HG03108 (cell line): ENCODE data around the gene KCTD3.
A peak's percentile ranks its signal among the peaks of the same experiment; 100 is the strongest.

Source experiments
- ATAC-seq: cut with Tn5 transposase; IDR thresholded peaks from one replicate; pipeline ENCODE4 v1.9.1; 2021; ENCODE audit warnings: moderate library complexity; ENCODE audit not compliant: unreplicated experiment

The KCTD3 gene

DNA sequence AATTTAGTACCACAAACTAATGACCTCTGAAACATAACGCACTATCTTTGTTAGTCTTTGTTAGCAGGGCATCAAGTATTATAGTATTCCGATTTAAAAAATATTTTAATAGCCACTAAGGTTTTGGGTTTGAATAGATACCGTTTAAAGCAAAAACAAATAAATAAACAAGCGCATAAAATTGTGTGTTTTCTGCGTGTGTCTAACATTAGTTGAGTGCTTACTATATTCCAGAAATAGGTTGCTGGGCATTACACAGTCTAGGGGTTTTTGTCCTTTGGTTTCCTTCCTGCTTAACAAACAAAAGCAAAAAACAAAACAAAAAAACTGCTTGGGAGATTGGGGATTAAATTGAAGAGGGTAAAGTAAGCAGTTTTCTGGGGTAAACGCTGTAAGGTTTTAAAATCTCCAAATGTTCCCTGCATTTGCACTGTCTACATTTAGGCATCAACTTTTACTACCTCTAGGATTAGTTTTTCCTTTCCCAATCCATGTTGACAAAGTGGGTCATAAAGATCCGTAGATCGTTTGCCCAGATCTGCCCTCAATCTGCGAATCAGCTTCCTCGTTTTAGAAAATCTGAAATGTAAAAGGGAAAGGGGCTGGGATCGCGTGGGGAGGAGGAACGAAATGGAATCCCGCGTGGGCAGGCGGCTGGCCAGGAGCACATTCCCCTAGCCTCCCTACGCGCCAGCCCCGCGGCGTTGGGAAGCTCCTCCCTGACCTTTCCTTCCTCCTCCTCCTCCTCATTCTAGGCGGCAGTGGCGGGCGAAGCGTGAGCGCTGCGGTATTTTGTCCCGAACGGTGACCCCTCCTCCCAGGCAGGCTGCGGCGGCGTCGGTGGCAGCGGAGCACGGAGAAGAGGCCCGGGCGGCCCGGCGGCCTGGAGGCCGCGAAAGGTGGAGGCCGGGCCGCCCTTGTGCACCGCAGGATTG, at the start of gene KCTD3:
KCTD3 (plus strand) TSS at position 749 of the 935 bp plus-strand sequence. CDS start 382 bp downstream, outside the sequence.
- peak; percentile 71 for ATAC-seq

DNA sequence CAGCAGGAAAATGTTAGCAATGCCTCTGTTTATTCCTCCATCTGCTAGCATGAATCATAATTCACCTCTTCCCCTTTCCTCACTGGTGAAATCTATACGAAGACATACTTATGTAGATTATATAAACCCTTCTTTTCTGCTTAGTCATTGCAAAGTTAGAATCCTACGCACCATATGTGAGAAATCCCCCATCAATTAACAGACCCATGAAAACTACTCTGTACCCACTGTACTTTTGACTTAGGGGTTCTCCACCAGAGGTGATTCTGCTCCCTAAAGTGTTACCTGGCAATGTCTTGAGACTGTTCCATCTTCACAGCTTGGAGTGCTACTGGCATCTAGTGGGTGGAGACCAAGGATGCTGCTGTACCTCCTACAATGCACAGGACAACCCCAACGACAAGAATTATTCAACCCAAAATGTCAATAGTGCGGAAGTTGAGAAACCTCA, 49.6 kb upstream of the KCTD3 start:
- ATAC-seq: no peak

DNA sequence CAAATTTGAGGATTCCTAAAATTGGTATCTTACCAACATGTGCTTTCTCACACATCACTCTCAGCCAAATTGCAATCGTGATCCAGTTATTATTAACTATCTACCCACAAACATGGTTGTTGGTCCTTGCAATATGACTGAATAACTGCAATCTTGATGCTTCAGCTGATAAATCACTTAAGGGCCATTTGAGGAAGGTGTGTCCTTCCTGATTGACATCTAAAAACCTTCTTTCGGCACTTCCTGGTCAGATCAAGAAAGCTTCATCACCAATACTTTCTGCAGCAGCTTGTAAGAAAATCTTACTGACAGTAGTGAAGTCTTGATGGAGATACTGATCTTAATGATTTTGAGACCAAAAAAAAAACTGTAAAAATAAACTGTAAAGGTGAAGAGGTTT, 48.5 kb upstream of the KCTD3 start:
- no peak for ATAC-seq

DNA sequence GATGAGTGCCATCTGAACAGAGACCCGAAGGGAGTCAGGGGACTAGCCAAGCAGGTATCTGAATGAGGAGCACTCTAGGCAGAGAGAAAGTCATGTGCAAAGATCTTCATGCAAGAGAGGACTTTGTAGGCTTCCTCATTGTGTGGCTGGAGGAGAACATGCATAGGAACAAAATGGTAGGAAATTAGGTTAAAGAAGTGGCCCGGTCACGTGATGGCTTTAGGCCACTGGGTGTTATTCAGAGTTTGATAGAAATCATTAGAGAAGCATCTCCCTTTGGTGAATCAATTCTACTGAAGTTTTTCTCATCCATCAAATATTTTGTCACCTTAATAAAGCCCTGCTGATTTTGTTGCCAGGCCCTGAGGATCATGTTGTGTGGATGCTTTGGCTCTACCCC, 45.8 kb upstream of the KCTD3 start:
- ATAC-seq: no peak

DNA sequence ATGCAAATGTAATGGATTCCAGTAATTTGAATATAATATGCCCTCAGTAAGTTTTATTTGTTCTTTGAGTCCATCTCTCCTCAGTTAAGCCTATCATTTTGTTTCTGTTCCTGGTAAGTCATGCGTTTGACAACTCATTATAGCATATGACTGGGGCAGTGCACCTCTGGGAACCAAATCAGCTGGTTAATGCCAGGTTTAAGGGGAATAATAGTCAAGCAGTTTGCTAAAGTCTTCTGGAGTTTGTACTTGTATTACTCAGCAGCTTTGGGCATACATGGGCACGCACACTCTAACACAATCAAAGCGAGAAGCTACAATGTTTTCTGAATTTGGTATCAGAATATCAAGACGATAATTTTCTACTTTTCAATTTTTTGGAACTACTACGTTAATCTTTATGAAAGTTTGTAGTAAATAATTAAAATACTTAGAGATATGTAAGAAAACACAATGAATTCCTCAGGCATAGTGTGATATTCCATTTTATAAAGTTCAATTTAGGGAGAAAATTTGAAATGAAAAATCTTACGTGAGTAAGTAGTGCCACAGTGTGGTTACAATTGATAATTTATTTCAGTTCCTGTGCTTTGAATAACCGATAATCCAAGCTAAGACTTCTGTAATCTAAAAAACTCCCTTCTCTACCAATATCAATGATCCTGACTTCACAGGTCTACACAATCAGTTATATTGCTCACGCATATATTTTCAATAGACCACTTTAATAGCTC, 43.8 kb upstream of the KCTD3 start:
- no peak for ATAC-seq

DNA sequence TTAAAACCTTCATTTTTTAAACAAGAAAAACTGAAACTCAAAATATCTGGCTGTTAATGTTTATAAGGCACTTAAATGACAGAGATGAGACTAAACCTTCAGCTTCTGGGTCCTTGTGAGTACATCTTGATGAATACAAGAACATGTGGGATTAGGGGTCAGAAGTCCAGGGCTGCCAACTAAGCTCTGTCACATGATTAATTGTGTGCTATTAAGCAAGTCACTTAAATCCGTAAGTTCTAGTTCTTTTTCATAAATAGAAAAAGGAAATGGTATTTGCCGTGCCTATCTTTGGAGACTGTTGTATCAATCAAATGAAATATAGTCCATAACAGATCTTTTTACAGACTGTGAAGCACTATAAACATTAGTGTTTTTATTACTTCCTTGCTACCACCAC, 43.2 kb upstream of the KCTD3 start:
- no peak for ATAC-seq

DNA sequence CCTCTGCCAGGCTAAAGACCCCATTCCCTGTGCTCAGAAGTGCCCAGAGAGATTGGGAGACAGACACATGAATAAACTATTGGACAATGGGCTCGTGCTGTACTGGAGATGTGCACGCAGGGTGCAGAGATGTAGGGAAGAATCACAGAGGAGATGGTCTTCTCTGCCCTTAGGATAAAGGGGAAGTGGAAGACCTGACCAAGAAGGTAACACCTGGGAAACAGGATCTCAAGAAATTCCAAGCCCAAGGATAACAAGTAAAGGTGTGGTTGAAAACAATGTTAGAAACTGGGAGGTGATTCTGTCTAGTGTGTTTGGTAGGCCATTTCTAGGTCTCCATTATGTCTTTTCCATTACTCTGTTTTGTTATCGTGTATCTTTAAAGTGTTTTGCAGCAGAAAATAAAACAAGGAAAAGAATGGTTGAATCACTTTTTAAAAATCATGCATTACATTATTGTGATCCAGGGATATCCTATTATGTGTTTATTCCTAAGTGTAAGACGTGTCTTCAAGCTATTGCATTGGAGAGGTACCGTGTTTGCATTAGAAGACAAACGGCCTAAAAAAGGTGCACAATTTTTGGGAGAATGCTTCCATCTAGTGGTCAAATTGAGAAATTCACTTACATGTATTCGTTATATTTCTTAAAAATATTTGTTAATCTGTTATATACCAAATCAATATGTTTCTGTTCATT, 40.8 kb upstream of the KCTD3 start:
- no peak for ATAC-seq

DNA sequence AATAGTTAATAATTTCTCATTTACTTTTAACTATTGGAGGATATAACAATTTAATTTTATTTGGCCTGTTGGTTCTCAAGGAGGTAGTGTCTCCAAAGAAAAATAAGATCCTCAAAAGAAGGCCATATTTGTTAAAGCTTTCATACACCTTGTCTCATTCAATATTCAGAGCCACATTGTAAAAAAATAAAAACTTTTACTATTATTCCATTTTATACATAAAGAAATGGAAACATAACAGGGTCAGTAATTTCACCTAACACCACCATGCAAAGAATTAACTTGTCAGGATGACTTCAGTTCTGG, 40.3 kb upstream of the KCTD3 start:
- ATAC-seq: no peak

DNA sequence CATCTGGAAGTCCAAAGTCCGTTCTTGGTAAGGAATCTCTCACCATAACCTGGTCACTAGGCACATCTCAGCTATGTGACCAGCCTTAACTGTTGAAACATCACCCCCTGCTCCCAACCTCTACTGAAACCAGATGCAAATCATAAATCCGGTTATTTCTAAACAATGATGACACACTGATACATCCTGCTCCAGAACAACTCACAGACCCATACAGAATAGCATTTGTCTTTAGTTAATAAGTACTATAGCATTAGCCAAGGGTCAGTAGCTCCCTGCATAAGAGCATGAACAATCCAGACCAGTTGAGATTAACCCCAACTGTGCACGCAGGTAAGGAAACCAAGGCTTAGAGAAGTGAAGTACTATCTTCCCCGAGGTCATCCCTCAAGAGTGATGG, 38.0 kb upstream of the KCTD3 start:
- no peak for ATAC-seq

DNA sequence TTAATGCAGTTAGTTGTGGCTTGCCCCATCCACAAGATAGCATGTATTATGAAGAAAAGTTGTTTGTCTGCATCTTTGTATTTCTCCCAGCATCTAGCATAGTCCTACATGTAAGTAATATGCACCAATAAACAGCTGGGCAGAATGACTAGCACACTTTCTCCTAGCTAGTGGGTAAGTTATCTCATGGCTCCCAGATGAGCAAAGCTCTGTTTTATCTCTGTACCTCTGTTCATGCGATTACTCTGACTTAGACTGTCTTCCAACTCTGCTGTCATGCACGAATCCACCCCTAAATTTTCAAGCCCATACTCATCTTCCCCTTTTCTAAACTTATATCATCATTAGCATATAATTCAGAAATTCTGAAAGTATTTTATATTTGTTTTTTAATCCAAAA, 37.5 kb upstream of the KCTD3 start:
- ATAC-seq: no peak

DNA sequence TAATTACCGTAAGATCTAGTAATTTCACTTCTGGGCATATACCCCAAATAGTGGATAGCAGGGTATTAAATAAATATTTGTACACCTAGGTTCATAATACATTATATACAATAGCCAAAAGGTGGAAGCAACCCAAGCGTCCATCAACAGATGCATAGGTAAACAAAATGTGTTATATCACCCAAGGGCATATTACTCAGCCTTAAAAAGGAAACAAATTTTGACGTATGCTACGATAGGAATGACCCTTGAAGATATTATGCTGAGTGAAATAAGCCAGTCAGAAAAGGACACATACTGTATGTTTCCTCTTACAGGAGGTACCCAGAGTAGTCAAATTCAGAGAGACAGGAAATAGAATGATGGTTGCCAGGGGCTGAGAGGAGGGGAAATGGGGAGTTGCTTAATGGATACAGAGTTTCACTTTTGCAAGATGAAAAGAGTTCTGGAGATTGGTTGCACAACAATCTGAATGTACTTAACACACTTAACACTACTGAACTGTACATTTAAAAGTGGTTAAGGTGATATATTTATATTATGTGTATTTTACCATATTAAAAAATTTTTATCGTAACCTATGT, 36.6 kb upstream of the KCTD3 start:
- ATAC-seq: no peak

DNA sequence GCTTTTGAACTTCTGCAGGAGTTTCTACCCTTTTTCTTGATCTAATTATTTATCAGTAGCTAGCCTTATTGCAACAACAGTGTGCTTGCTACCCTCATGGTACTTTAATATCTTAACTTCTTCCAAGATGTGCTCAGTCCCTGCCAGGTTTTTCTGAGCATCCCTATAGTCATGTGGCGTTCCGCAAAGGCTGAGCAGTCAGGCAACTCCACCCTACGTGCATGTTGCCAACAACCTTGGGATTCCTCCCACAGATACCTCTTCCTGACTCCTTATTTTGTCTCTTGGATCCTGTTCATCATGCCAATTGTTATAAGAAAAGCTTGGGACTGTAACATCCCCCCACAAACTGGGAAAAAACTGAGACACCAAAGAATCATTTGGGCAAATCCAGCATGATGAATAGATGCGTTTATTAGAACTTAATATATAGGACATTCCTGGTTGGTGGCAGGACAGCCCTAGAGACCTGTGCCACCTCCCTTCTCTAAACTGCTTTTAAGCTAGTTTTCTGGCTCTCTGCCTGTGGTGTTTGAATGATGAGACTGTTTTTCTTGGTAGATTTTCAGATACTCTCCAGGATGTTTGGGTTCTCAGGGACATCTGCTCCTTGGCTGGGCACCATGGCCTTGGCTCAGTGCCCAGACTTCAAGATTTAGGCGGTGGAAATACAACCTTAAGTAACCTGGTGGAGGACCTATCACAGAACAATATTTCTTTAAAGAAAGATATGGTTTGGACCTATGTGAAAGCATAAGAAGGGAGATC, 27.1 kb upstream of the KCTD3 start:
- no peak for ATAC-seq

DNA sequence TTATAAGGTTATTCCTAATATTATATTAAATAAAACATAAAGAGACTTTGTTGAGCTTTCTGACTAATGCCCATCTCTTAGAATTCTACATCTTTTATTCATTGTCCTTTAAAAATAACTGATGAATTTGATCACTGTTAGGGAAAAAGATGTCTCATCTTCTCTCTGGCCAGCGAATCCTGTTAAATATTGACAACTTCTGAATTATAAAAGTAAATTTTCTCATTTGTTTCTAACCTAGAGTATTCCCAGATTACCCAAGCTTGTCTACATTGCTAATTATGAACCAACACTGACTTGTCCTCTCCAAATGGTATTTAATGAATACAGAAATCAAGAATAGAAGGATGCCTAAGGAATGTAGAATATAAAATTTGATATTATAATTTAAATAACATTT, 24.8 kb upstream of the KCTD3 start:
- no peak for ATAC-seq

DNA sequence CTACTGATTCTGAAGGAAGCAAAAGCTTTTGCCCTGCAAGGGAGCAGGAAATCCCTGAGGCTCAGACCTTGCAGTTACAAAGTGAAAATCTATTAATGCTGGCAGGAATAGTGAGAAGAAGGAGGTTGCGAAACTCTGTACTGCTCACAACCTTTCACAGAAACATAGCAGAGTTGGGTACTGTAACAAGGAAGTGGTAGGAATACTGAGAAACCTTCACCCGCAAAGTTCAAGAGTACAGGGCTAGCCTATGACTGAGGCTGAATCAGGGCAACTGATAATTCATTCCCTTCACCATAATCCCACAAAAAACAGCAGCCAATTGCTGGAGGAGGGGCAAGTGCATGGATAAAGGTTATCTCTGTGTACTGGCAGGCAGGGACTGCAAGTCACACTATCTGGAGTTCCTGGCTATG, 23.9 kb upstream of the KCTD3 start:
- ATAC-seq: peak; percentile 84

DNA sequence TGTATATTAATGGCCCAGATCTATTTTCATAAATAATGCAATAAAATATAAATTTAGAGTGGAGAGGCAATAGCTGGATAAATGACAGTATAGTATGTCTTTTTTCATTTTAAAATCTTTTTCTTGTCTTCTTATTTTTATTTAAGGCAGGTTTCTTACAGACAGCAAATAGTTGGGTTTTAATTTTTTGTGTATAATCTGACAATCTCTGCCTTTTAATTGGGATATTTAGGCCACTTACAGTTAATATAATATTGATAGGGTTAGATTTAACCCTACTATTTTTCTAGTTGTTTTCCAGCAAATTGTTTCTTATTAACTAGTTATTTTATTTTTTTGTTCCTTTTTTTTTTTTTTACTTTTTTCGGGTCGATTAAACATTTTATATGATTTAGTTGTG, 23.3 kb upstream of the KCTD3 start:
- ATAC-seq: no peak

DNA sequence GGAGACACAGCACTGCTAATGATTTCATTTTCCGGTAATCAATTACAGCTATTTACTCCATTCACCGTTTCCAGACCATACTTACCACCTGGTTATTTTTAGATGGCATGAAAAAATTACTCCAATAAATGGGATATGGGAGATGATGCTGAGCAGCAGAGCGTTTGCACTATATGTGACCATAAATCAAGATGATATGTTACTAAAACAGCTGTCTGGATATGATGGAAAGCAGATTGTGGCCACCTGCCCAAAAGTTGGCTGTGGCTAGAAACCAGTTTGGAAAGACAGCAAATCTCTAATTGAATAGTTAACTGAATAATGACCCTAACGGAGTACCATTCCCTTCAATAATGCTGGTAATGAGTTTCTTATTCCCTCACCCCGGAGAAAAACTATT, 22.5 kb upstream of the KCTD3 start:
- ATAC-seq: no peak

DNA sequence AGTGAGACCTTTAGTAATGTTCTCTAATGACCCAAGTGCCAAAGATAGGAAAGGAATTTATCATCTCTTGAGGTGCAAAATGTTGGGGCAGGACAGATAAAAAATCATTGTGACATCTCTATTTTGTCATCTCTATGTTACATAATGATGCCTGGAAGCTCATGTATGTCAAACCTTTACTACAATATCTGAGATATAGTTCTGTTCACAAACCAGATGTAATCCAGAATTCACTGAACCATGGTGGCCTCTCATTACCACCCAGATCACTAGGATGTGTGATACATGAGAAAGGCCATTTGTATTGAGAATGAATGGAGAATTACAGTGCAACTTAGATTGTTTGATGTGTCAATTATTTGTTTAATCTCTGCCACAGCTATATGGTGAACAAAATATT, 22.0 kb upstream of the KCTD3 start:
- ATAC-seq: no peak

DNA sequence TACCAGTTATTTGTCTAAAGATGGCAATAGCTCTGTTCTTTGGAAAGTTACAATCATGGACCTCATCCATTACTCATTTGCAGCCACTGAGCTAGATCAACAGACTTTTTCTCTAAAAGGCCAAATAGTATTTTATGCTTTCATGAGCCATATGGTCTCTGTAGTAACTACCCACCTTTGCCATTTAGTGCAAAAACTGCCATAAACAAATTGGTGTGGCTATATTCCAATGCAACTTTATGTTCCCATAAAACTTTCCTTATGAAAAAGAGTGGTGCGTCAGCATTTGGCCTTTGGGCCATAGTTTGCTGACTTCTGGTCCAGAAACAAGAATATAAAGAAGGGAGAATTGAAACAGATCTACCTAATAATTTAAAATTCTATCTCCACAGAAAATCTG, 20.1 kb upstream of the KCTD3 start:
- no peak for ATAC-seq

DNA sequence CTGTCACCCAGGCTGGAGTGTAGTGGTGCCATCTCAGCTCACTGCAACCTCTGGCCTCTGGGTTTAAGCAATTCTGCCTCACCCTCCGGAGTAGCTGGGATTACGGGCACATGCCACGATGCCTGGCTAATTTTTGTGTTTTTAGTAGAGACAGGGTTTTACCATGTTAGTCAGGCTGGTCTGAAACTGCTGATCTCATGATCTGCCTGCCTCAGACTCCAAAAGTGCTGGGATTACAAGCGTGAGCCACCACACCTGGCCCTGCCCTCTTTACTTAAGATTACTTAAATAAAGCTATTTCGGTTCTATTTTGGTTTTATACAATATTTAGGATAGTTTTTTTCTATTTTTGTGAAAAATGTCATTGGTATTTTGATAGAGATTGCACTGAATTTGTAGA, 15.3 kb upstream of the KCTD3 start:
- no peak for ATAC-seq

DNA sequence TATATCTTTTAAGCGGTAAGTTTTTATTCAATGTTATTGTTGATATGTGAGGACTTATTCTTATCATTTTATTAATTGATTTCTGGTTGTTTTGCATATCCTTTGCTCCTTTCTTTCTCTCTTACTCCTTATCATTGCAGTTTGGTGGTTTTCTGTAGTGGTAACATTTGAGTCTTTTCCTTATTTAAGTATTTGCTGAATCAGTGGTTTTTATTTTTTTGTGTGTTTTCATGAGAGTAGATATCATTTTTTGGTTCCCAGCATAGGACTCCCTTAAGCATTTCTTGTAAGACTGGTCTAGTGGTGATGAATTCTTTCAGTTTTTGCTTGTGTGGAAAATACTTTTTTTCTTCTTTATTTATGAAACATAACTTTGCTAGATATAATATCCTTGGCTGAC, 12.2 kb upstream of the KCTD3 start:
- ATAC-seq: no peak

DNA sequence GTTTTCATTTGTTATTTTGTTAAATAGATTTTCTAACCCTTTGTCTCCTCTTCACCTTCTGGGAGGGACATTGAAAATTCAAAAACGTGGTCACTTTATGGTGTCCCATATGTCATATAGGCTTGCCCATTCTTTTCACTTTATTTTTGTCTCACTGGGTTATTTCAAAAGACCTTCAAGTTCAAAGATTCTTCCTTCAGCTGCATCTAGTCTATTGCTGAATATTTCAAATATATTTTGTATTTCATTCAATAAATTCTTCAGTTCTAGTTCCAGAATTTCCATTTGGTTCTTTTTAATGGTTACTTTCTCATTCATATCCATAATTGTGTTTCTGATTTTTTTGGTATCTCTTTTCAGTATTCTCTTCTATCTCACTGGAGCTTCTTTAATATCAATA, 11.6 kb upstream of the KCTD3 start:
- no peak for ATAC-seq
